Liver (tissue), 9 donors: Measurements from ENCODE around the gene PSMG4. TPM values are rescaled to one million over a fixed set of nuclear protein-coding genes. Genes with fewer than 3 reads are reported as not detected.

Experiments
- DNase-seq: peaks from one replicate; pipeline ENCODE4 v3.0.0-alpha.2; 2017; ENCODE audit warnings: low spot score
- H3K27ac ChIP-seq, 2 donors: one replicate each; pipeline ENCODE4 v1.7.0; 2013; ENCODE audit warnings: inconsistent platforms in 2 of 2, low read length in 2 of 2, control low read depth in 1 of 2, low read depth in 1 of 2, mild to moderate bottlenecking in 1 of 2
- H3K27me3 ChIP-seq, 4 donors: one replicate each; pipeline versions ENCODE4 v1.6.1 to v1.7.0; 2013; ENCODE audit warnings: low read length in 3 of 4, inconsistent platforms in 1 of 4, mild to moderate bottlenecking in 1 of 4, moderate library complexity in 1 of 4; ENCODE audit not compliant: control insufficient read depth in 4 of 4, insufficient read depth in 4 of 4
- H3K36me3 ChIP-seq, 4 donors: one replicate each; pipeline versions ENCODE4 v1.6.1 to v1.7.0; 2013; ENCODE audit warnings: low read length in 3 of 4, mild to moderate bottlenecking in 3 of 4, low read depth in 1 of 4, moderate library complexity in 1 of 4; ENCODE audit not compliant: control insufficient read depth in 4 of 4, insufficient read depth in 3 of 4
- H3K4me1 ChIP-seq, 4 donors: one replicate each; pipeline versions ENCODE4 v1.6.1 to v1.7.0; 2013; ENCODE audit warnings: low read length in 3 of 4, mild to moderate bottlenecking in 3 of 4, moderate library complexity in 1 of 4; ENCODE audit not compliant: control insufficient read depth in 4 of 4, insufficient read depth in 4 of 4
- H3K4me3 ChIP-seq, 3 donors: one replicate each; pipeline versions ENCODE4 v1.6.1 to v1.7.0; 2013; ENCODE audit warnings: low read length in 3 of 3, control low read depth in 1 of 3, low read depth in 1 of 3, mild to moderate bottlenecking in 1 of 3
- H3K9ac ChIP-seq, 2 donors: one replicate each; pipeline ENCODE4 v1.7.0; 2013; ENCODE audit warnings: low read length in 2 of 2, mild to moderate bottlenecking in 2 of 2, moderate library complexity in 2 of 2, control low read depth in 1 of 2, low read depth in 1 of 2
- H3K9me3 ChIP-seq, 4 donors: one replicate each; pipeline versions ENCODE4 v1.6.1 to v1.7.0; 2013; ENCODE audit warnings: low read length in 3 of 4; ENCODE audit not compliant: control insufficient read depth in 4 of 4
- CTCF ChIP-seq: fragments of 150-350 bp; IDR thresholded peaks from 2 replicates; pipeline ENCODE4 v1.5.1; 2017; ENCODE audit warnings: improper control_type of control experiment, low read depth, low read length; ENCODE audit not compliant: missing input control
- EGR1 ChIP-seq, 2 donors: IDR thresholded peaks; 2 replicates each; pipeline ENCODE4 v1.6.1; 2016 to 2018; ENCODE audit warnings: antibody characterized with exemption in 2 of 2, low read depth in 2 of 2
- FOXA1 ChIP-seq: IDR thresholded peaks from 2 replicates; pipeline ENCODE4 v1.6.1; 2016; ENCODE audit warnings: antibody characterized with exemption
- FOXA2 ChIP-seq: IDR thresholded peaks from 2 replicates; pipeline ENCODE4 v1.6.1; 2016; ENCODE audit warnings: antibody characterized with exemption
- GABPA ChIP-seq, 2 donors: IDR thresholded peaks in 1 of 2; conservative IDR thresholded peaks in 1 of 2; 2 replicates each; pipeline ENCODE4 v1.6.1; 2016; ENCODE audit warnings: antibody characterized with exemption in 2 of 2, mild to moderate bottlenecking in 1 of 2, moderate library complexity in 1 of 2
- HNF4A ChIP-seq, 2 donors: conservative IDR thresholded peaks; 2 replicates each; pipeline ENCODE4 v1.6.1; 2016; ENCODE audit warnings: antibody characterized with exemption in 2 of 2, mild to moderate bottlenecking in 2 of 2
- HNF4G ChIP-seq: IDR thresholded peaks from 2 replicates; pipeline ENCODE4 v1.6.1; 2016; ENCODE audit warnings: antibody characterized with exemption
- JUND ChIP-seq, 2 donors: IDR thresholded peaks; 2 replicates each; pipeline ENCODE4 v1.6.1; 2016; ENCODE audit warnings: antibody characterized with exemption in 2 of 2
- MAX ChIP-seq: IDR thresholded peaks from 2 replicates; pipeline ENCODE4 v1.6.1; 2016; ENCODE audit warnings: antibody characterized with exemption
- NR2F2 ChIP-seq: IDR thresholded peaks from 2 replicates; pipeline ENCODE4 v1.6.1; 2016; ENCODE audit warnings: antibody characterized with exemption
- RAD21 ChIP-seq, 2 donors: IDR thresholded peaks; 2 replicates each; pipeline ENCODE4 v1.6.1; 2016; ENCODE audit warnings: antibody characterized with exemption in 2 of 2, mild to moderate bottlenecking in 2 of 2
- RXRA ChIP-seq, 2 donors: IDR thresholded peaks; 2 replicates each; pipeline ENCODE4 v1.6.1; 2017 to 2018; ENCODE audit warnings: antibody characterized with exemption in 2 of 2, mild to moderate bottlenecking in 1 of 2
- SP1 ChIP-seq: IDR thresholded peaks from 2 replicates; pipeline ENCODE4 v1.6.1; 2018; ENCODE audit warnings: antibody characterized with exemption, mild to moderate bottlenecking
- TAF1 ChIP-seq: conservative IDR thresholded peaks from 2 replicates; pipeline ENCODE4 v1.6.1; 2016; ENCODE audit warnings: antibody characterized with exemption, mild to moderate bottlenecking
- YY1 ChIP-seq: IDR thresholded peaks from 2 replicates; pipeline ENCODE4 v1.6.1; 2016; ENCODE audit warnings: antibody characterized with exemption, mild to moderate bottlenecking
- WGBS: extraction: QIAGEN DNeasy Blood & Tissue Kit; methylation state at CpG from one replicate; pipeline ENCODE4 v1.1.7; 2013; 5-methylcytosine and 5-hydroxymethylcytosine counted together
- polyA plus RNA-seq, 2 donors: library from polyadenylated mRNA; stranded (reverse) in 1 of 2; unstranded in 1 of 2; fragments of 200-250 nt in 1 of 2; fragments of >200 nt in 1 of 2; fragmentation: Nextera tagmentation in 1 of 2; extraction: Ambion mirVana in 1 of 2; gene quantifications; one replicate each; pipeline versions ENCODE4 v1.2.1 to v1.2.3, GENCODE V29; 2013 to 2015
- total RNA-seq, 2 donors: library from RNA; depleted of rRNA; stranded (reverse); fragments of >200 nt; gene quantifications; one replicate each; pipeline ENCODE4 v1.2.3, GENCODE V29; 2014
- TF ChIP-seq, protein P1 (sequence below): IDR thresholded peaks from 2 replicates; pipeline ENCODE4 v1.6.1; 2016; ENCODE audit warnings: antibody characterized with exemption, mild to moderate bottlenecking
- TF ChIP-seq, protein P2 (sequence below): IDR thresholded peaks from 2 replicates; pipeline ENCODE4 v1.6.1; 2016; ENCODE audit warnings: antibody characterized with exemption
- TF ChIP-seq, protein P3 (sequence below): IDR thresholded peaks from 2 replicates; pipeline ENCODE4 v1.6.1; 2016; ENCODE audit warnings: antibody characterized with exemption
- donor health status: healthy.
- donor health status: healthy.
- donor health status: healthy.
- donor health status: healthy.
- donor health status: healthy.

Gene PSMG4
- total and polyA plus RNA-seq, 4 donors = 10.7 to 28.5 (median 15.1) TPM

GRCh38 chr6:3252369-3252768, 6.4 kb upstream of the PSMG4 start:
- Histone ChIP-seq H3K4me1 (peaks cover 0 to 7% (median 4%) of the 10 kb centered on the region in 4 donors), H3K27ac (no peak overlapping the region), H3K9ac (no peak overlapping the region), H3K4me3 (no peak overlapping the region), H3K36me3 (no peaks in the 10 kb centered on the region), H3K9me3 (no peaks in the 10 kb centered on the region), H3K27me3 (no peaks in the 10 kb centered on the region)
- 95% methylated on average over 10 of the region's 10 CpGs for WGBS
- no peak for DNase-seq
- TF ChIP-seq GABPA (IDR thresholded peaks at IDR 0.05 in 1 of 2, conservative IDR thresholded peaks at IDR 0.05 in 1 of 2) = no peak
- TF ChIP-seq FOXA2 = no peak
- TF ChIP-seq RXRA (IDR thresholded peaks at IDR 0.05) = no peak
- TF ChIP-seq NR2F2 = no peak
- TF ChIP-seq JUND (IDR thresholded peaks at IDR 0.05) = no peak
- TF ChIP-seq, protein P1, sequence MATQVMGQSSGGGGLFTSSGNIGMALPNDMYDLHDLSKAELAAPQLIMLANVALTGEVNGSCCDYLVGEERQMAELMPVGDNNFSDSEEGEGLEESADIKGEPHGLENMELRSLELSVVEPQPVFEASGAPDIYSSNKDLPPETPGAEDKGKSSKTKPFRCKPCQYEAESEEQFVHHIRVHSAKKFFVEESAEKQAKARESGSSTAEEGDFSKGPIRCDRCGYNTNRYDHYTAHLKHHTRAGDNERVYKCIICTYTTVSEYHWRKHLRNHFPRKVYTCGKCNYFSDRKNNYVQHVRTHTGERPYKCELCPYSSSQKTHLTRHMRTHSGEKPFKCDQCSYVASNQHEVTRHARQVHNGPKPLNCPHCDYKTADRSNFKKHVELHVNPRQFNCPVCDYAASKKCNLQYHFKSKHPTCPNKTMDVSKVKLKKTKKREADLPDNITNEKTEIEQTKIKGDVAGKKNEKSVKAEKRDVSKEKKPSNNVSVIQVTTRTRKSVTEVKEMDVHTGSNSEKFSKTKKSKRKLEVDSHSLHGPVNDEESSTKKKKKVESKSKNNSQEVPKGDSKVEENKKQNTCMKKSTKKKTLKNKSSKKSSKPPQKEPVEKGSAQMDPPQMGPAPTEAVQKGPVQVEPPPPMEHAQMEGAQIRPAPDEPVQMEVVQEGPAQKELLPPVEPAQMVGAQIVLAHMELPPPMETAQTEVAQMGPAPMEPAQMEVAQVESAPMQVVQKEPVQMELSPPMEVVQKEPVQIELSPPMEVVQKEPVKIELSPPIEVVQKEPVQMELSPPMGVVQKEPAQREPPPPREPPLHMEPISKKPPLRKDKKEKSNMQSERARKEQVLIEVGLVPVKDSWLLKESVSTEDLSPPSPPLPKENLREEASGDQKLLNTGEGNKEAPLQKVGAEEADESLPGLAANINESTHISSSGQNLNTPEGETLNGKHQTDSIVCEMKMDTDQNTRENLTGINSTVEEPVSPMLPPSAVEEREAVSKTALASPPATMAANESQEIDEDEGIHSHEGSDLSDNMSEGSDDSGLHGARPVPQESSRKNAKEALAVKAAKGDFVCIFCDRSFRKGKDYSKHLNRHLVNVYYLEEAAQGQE = no peak
- TF ChIP-seq MAX = no peak
- TF ChIP-seq SP1 = no peak
- TF ChIP-seq YY1 = no peak
- no peak for TF ChIP-seq CTCF
- TF ChIP-seq HNF4A (conservative IDR thresholded peaks at IDR 0.05) = no peak
- no peak for TF ChIP-seq EGR1 (IDR thresholded peaks at IDR 0.05; ENCODE audit: low read depth in 2 of 2)
- TF ChIP-seq RAD21 (IDR thresholded peaks at IDR 0.05) = no peak
- TF ChIP-seq FOXA1 = no peak
- TF ChIP-seq, protein P2, sequence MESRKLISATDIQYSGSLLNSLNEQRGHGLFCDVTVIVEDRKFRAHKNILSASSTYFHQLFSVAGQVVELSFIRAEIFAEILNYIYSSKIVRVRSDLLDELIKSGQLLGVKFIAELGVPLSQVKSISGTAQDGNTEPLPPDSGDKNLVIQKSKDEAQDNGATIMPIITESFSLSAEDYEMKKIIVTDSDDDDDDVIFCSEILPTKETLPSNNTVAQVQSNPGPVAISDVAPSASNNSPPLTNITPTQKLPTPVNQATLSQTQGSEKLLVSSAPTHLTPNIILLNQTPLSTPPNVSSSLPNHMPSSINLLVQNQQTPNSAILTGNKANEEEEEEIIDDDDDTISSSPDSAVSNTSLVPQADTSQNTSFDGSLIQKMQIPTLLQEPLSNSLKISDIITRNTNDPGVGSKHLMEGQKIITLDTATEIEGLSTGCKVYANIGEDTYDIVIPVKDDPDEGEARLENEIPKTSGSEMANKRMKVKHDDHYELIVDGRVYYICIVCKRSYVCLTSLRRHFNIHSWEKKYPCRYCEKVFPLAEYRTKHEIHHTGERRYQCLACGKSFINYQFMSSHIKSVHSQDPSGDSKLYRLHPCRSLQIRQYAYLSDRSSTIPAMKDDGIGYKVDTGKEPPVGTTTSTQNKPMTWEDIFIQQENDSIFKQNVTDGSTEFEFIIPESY = no peak
- TF ChIP-seq, protein P3, sequence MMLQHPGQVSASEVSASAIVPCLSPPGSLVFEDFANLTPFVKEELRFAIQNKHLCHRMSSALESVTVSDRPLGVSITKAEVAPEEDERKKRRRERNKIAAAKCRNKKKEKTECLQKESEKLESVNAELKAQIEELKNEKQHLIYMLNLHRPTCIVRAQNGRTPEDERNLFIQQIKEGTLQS = no peak
- no peak for TF ChIP-seq HNF4G
- no peak for TF ChIP-seq TAF1
